A549 treated with GW870086 at 1 μM for 4 hours (cell line): ENCODE results near the gene L3MBTL4. TPM values are rescaled to one million over a fixed set of nuclear protein-coding genes. Genes with fewer than 3 reads are reported as not detected.

Experiments used
- total RNA-seq: library from RNA; stranded (reverse); fragments of 200-300 nt; extraction: Qiagen RNA extraction; gene quantifications from 5 replicates; pipeline ENCODE4 v1.2.3, GENCODE V29; 2022; ENCODE audit warnings: low read depth

The L3MBTL4 gene
- not detected in 5 replicates for total RNA-seq

GRCh38 chr18:6414723-6415417 is at the start of gene L3MBTL4:
Gene L3MBTL4, minus strand, starts transcription at chr18:6414911. Its CDS starts 103,286 bp downstream, at chr18:6311625.

